TTC549 (cell line): ENCODE data around the gene GRHL3.

ENCODE experiments used
- FAIRE-seq: peaks from 2 replicates; lab custom pipeline; 2012; peaks lifted over from hg19 to GRCh38; lab: Jason Lieb, UNC

The GRHL3 gene

DNA sequence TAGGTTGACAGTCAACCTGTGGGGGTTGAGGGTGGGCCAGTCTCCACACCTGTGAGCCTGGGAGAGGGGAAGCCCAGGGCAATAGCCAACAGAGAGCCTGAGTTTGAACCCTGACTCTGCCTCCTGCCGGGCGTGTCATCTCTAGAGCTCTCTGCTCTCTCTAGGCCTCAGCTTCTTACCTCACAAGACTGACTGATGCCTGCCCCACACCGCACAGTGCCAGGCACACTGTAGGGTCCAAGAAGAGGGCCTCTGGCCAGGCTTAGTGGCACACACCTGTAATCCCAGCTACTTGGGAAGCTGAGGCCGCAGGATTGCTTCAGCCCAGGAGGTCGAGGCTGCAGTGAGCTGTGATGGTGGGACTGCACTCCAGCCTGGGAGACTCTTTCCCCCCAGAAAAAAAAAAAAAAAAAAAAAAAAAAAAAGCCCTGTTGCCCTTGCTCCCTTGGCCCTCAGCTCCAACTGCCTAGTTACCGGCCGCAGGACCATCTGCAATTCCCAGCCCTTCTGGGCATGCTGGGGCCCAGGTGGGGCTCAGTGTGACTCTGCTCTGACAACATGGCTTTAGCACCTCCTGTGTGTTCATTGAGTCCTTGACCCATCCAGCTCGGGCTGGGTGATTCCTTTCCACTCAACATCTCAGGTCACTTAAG lies 25.1 kb downstream of the GRHL3 start:
- no peak for FAIRE-seq

DNA sequence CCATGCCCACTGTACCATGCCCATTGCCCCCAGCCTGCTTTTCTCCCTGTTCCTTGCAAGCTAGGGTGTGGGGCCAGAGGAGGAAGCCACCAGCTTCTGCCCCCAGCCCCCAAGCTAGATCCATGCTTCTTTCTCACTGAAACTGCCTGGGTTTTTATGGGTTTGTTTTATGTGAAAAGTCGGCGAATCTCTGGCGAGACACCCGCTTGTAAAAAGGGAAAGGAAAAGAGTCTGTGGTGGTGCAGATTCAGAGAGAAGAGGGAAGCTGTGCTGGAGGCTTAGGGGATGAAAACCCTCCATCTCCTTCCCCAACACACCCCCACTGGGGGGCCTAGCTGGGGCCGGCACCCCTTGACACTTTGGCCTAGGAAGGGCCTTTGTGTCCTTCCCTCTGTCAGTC lies 26.2 kb downstream of the GRHL3 start:
- no peak for FAIRE-seq

DNA sequence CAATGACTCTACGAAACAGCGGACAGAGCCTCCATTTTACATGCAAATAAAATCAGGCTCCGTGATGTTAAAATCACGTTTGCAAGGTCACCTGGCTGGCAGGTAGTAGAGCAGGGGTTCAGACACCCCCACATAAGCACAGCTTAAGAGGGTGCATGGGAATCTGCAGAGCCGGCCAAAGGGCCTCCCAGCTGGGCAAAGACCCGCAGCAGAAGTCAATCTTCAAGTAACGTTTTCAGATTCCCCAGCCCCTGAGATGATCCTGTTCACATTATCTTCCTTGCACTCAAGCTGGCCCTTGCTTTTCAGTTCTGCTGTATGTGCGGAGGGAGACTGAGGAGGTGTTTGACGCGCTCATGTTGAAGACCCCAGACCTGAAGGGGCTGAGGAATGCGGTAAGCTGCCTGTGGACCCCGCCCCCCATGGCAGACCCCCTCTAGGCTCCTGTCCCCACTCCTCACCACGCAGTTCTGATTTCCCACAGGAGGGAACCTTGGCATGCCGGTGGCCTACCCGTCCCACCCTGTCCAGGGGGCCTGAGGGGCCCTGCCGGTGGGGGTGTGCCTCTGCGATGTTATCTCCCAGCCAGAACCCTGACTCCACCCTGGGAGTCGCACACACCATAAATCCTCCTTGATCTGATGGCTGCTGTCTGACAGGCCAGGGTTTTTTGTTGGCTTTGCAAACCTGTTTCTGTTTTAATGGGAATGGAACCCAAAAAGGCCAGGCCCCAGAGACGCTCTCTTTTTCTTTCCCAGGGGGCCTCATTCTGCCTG lies 28.2 kb downstream of the GRHL3 start:
- no peak for FAIRE-seq

DNA sequence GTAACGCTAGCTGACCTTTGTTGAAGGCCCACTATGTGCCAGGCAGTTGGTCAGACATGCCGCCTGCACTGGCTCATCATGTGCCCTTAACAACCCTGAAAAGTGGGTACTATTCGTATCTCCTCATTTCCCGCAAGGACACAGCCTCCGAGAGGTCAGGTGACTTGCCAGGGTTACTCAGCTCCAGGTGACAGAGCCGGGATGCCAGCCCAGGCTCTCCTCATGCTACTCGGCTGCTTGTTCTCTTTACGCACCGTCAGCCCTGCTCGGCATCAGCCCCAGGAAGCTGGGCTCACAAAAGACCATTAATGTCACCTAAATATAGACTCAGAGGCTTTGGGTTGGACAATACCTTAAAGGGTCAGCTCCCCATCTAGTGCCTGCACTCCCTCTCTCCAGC lies 29.0 kb downstream of the GRHL3 start:
- FAIRE-seq: no peak

DNA sequence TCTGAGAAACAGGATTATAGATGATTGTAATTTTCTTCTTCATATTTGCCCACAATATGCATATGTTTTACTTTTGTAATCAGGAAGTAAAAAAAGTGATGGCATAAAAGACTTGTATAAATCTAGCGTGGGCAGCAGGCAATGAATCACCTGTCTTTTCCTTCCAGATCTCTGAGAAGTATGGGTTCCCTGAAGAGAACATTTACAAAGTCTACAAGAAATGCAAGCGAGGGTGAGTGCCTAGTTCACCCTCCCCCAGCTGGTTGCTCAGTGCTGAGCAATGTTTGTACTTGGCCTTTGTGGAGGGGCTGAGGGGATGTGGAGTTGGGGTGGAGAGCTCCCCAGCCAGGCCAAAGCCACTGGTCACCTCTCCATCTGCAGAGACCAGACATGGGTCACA lies 30.7 kb downstream of the GRHL3 start:
- FAIRE-seq: no peak

DNA sequence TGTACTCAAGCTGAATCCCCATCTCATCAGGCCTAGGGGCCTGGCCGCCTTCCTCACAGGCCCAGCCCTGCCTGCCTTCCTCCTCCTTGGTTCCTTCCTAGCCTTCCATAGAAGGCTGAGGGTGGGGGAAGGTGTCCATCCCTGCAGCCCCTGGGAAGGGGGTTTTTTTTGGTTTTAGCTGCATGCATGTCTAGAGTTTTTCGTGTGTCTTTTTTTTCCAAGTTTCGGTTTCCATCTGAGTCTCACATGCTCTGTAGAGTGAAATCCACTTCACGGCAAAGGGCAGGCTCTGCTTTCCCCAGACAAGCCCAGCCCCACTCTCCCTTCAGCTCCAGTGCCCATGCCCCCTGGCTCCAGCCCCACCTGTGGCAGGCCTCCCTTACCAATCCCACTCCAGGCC lies 32.1 kb downstream of the GRHL3 start:
- FAIRE-seq: no peak

DNA sequence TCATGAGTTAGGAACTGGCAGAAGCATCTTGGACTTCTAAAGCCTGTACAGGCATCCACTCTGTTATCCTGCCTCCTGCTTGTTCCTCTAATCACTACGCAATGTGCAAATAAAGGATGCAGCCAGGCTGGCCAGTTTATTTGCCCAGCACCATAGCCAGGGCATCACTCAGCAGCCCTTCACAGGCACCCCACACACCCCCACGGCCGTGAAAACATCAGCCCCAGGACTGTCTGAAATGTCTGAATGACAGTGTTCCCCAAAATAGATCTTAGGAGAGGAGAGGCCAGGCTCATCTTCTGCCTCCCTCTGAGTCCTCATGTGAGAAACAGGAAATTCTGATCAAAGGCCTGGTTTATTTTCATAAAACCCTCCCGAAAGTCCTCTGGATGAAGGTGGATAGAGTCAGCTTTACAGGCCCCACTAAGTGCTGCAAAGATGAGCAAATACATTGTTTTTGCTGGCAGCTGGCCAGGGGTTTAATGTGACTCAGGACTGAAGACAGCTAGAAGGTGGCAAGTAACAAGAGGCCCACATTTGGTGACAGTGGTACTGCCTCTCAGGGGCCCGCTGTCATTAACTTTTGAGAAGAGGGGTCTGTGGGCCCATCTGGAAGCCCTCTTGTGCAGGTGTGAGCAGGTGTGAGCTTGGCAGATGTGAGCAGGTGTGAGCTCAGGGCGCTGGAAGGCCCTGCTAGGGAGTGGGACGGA lies 32.9 kb downstream of the GRHL3 start:
- no peak for FAIRE-seq

DNA sequence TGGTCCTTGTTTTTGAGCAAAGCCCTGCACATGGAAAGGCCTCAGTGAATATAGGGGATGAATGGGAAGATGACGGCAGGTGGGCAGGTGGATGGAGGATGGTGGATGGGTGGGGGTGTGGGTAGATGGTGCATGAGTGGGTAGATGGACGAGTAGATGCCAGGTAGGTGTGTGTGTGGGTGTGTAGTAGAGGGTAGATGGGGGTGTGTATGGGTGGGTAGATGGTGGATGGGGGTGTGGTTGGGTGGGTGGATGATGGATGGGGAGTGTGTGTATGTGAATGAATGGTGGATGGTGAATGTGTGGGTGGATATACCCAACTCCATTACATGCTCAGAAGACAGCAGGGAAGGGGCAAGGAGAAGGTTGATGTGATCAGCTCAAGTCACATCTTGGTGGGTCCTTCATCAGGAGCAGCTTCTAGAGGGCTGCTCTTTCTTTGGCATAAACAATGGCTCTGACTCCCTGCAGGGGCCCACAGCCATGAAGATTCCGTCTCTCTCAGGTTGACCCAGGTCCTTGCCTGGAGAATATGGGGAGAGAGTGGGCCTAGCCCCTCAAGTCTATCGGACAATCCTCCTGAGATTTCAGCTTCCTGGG lies 34.2 kb downstream of the GRHL3 start:
- FAIRE-seq: no peak

DNA sequence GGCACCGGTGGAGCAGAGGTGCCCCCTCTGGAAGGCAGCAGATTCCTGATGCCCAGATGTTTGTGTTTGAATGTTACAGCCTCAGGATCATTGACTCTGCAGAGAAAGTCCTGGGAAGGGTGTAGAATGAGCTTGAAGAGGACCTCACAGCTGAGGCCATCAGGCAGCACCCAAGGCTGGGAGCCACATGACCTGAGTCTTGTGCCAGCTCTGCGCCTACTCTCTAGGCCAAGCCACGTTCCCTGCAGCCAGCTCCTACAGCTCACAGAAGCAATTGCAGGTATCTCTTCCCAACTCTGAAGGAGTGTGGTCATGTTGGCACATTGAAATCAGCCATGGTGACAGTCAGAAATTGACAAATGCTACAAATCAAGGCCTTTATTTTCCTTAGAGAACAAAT lies 36.3 kb downstream of the GRHL3 start:
- no peak for FAIRE-seq

DNA sequence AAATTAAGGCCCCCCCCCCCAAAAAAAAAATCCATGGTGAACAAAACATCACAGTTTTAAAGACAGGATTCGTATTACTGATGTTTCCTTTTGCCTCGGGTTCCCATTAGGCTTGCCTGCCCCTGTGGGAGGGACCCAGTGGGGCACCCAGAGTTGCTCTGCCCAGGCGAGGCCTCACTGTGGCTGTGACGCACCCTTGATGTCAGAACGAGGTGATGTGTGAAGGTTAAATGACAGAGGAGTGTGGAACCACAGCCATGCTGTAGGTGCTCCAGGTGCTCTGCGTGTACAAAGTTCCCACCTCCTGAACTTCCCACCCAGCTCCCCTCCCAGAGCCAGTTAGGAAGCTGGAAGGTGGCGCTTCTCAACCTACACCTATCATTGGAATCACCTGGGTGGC lies 37.9 kb downstream of the GRHL3 start:
- FAIRE-seq: no peak

DNA sequence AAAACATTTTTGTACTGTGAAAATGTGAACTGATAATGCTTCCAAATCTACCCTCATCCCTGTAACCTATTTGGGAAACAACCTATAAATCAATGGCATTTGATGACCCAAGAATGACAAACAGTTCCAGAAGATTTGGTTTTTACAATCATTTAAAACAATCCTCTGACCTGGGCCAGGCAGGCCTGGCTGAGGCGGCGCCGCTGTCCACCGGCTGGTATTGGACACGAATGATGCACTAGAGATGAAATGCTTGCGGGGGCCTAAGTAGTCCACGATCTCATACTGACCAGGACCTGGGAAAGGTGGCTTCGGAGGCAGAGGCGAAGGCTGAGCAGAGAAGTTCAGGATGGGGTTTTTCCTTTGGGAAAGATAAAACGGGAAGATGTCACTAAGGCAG lies 41.5 kb downstream of the GRHL3 start:
- no peak for FAIRE-seq

DNA sequence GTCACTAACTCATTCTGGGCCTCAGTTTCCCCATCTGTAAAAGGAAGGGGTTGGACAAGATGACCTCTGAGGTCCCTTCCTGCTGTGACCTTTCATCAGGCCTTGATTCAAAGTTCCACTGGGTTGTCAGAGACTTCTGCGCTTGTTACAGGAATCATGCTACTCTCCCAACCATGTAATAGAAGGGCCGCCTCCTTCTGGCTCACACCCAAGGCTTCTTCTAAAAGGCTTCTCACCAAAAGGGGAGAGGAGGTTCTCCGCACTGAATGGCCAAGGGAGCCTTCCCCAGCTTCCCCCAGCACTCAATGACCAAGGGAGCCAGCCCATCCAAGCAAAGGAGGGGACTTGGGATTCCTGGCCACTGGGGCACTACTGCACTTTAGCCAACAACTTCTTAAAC lies 42.7 kb downstream of the GRHL3 start:
- no peak for FAIRE-seq

DNA sequence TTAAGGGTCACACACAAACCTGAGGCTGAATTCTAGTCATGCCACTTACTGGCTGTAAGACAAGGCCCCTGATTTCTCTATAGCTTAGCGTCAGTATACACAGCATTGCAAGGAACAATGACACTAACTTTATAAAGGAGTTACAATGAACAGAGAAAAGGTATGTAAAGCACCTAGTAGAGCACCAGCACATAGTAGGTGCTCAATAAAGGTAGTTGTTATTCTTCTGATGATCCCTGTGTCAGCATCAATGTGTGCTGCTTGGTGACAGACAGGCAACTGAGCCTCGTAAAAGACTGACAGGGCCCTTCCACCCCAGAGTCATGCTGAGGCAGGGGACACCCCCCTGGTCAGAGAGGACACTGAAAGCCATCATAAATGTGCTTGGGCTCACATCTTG lies 43.2 kb downstream of the GRHL3 start:
- no peak for FAIRE-seq

DNA sequence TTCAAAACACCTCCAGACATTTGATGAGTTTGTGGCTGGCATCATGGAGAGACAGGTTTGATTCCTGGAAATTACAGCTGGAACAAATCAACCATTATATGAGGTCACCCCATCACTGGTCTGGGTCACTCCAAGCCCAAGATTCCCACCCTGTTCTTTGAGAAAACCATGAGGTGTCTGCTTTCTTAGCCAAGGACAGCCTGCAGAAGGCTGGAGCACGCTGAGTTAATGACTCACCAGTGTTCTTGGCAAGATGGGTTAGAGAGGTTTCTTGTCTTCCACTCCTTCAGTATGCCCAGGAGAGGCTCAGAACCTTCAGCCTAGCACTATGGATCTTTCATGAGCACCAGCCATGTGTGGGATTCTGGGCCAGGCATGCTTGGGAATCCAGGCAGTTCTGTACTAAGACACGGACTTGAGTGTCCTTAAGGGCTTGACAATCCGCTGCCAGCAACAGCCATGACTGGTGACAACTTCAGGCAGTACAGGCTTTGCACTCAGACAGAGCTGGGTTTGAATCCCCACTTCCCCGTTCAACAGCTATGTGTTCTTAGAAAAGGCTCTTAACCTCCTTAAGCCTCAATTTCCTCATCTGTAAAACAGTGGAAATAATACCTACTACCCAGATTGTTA lies 43.9 kb downstream of the GRHL3 start:
- no peak for FAIRE-seq

DNA sequence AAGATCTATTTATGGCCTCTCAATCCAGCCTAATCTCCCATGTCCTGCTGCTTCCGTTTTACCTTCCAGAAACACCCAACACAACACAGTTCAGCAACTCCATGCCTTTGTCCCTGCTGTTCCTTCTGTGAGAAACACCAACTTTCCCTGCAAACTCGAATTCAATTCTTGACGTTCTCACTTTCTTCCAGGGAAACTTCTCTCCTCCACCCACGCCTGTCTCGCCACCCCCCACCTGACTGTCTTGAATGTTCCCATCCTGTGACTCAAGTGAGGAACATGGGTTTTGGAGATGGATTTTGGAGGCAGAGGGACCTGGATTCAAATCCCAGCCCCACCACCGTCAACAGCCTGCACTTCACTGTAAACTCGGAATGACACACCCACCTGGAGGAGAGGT lies 44.8 kb downstream of the GRHL3 start:
- FAIRE-seq: no peak

DNA sequence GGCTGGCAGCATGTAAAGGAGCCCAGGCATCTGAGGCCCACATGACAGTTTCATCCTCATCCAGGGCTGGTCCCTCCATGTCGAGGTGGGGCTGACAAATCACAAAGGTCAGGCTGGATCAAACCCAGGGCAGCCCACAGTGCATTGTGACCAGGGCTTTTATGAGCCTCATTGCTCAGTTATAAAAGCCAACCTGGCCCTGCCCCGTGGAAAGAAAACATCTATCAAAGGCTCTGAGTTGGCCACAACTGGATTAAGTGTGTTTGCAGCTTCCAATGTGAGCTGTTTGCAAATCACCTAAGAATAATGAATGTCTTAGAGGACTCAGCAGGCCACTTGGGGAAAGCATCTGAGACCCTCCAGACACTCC lies 45.4 kb downstream of the GRHL3 start:
- no peak for FAIRE-seq

DNA sequence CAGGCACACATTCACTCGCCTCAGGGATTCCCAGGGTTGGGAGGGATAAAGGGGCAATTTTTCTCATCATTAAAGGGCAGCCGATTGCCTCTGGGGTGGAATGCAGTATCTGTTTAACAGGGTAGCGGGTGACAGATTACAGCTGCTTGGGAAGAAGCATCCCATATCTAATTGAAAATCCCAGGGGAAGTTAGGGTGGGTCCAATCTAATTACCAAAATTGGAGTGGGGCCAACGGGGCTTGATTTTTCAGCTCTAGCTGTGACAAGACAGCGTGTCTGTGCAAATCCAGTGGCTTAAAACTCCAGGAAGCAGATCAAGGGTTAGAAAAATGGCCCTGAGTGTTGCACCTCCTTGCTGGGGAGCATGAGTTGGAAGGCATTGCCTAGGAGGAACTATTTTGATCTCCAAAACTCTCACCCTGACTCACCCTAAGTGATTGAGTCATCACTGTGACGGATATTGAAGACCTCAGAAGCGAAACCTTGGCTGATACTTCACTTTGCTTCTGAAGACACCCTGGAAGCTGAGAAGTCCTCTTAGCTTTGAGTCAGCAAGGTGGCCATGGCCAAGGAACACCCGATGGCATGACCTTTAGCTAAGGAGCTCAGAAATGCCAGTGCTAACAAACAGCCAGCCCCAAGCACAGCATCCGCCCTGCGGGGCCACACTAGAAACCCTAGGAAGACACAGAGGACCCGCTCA lies 46.0 kb downstream of the GRHL3 start:
- FAIRE-seq: no peak

DNA sequence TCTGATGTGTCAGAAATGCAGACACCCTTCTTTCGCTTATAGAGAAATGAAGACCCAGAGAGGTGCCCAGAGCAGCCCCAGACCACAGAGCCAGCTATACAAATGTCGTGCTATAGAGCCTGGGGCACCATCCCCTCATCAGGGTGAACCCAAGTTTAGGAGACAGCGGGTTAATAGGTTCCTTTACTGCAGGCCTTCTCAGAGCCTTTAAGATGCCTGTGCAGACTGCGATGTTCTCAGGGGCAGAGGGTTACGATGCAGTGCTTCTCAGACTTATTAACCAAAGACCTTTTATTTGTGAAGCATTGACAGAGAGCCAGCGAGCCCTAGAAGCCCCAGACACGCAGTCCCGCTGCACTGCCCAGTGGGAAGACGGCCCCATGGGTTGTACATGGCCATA lies 47.5 kb downstream of the GRHL3 start:
- FAIRE-seq: no peak

DNA sequence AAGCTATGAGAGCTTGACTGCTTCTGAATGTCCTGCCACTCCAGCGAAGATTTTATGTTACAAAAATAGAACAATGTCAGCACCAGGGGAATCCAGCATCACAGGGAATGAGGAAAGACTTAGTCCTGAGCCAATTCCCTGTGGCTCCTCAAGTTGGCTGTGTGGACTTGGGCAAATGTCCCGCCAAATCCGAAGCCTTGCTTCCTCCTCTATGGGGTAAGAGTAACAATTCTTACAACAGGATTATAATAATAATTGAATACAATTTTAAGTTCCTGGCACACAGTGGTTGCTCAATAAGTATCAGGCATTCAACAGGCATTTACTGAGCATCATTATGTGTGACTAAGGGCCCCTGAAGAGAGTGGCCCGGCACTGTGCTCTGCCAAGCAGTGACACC lies 50.0 kb downstream of the GRHL3 start:
- no peak for FAIRE-seq

DNA sequence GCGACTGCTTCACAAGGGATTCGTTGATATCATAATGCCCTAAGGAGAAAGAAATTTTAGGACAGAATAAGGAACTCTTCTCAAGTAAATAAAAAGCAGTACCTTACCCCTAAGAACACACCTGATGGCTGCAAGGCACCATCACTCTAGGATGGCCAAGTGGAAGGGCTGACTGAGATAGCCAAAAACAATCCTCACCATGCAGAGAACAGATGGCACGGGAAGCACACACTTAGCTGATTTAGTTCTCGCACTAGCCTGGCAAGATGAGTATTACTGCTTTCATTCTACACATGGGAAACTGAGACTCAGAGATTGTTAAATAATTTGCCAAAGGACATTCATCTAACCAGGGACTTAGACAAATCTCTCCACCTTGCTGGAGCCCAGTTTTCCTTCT lies 50.6 kb downstream of the GRHL3 start:
- FAIRE-seq: no peak

DNA sequence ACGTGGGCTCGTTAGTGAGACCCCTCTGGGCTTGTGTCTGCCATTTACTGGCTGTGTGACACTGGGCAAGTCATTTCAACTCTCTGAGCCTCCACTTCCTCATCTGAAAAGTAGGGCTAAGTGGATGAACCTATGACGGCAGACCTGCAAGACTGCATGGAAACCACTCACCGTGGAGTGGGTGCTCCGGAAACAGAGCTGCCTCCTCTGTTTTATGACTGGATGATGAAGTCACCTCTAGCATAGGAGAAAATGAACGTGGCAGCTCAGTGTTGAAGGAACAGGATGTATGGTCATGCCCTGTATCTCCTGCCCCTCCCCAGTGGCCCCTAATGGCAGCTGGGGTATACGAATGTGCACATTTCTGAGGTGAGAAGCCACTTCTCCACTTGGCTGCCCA lies 53.9 kb downstream of the GRHL3 start:
- no peak for FAIRE-seq

DNA sequence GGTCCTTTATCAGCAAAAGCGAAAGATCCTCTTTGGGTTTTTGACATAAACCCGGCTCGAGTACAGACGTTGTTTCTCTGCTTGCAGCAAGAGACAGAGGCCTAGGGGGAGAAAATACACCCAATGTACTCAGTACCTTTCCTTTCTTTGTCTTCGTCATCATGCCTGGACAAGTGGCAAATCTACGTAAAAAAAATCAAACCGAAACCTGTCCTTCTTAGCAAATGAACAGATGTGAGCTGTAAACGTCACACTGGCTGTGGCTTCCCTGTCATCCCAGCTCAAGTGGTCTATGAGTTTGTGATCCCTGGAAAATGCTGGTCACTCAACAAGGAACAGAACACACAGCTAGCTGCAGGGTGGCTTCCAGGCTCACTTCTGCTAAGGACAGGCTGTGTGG lies 54.6 kb downstream of the GRHL3 start:
- FAIRE-seq: no peak
